ENCODE data around the gene MROH2B.

DNA sequence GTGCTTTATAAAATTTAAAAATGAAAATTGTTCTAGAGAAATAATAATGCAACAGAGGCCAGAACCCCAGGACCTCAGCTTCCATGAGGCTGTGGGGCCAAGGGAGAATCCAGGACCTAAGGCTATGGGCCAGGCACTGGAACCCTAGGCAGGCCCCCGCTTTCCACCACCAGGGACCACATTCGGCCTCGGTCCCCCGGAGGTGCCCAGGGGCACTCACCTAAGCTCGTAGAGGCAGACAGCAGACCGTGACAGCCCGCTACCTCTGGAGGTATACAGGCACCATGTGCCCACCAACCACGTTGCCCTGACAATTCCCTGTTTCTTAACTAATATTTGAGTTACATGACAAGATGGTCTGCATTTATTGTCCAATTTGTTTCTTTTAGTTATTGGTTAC lies 49.5 kb upstream of the MROH2B start:
- TF ChIP-seq, protein P1, sequence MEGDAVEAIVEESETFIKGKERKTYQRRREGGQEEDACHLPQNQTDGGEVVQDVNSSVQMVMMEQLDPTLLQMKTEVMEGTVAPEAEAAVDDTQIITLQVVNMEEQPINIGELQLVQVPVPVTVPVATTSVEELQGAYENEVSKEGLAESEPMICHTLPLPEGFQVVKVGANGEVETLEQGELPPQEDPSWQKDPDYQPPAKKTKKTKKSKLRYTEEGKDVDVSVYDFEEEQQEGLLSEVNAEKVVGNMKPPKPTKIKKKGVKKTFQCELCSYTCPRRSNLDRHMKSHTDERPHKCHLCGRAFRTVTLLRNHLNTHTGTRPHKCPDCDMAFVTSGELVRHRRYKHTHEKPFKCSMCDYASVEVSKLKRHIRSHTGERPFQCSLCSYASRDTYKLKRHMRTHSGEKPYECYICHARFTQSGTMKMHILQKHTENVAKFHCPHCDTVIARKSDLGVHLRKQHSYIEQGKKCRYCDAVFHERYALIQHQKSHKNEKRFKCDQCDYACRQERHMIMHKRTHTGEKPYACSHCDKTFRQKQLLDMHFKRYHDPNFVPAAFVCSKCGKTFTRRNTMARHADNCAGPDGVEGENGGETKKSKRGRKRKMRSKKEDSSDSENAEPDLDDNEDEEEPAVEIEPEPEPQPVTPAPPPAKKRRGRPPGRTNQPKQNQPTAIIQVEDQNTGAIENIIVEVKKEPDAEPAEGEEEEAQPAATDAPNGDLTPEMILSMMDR (IDR thresholded peaks at IDR 0.05): no peak
- TF ChIP-seq POLR2A (IDR thresholded peaks at IDR 0.05): no peak
